ENCODE measurements around the gene S100P. TPM values are rescaled to one million over a fixed set of nuclear protein-coding genes. Genes with fewer than 3 reads are reported as not detected.
A peak's percentile ranks its signal among the peaks of the same experiment; 100 is the strongest.
"Not testable (repeated sequence)": the region's sequence is repeated elsewhere in the genome, so short reads cannot be mapped to it uniquely, and the experiment has no call there.

S100P gene
- total RNA-seq, 2 donors from 2014 or later: 7.3 to 21.9 TPM

DNA sequence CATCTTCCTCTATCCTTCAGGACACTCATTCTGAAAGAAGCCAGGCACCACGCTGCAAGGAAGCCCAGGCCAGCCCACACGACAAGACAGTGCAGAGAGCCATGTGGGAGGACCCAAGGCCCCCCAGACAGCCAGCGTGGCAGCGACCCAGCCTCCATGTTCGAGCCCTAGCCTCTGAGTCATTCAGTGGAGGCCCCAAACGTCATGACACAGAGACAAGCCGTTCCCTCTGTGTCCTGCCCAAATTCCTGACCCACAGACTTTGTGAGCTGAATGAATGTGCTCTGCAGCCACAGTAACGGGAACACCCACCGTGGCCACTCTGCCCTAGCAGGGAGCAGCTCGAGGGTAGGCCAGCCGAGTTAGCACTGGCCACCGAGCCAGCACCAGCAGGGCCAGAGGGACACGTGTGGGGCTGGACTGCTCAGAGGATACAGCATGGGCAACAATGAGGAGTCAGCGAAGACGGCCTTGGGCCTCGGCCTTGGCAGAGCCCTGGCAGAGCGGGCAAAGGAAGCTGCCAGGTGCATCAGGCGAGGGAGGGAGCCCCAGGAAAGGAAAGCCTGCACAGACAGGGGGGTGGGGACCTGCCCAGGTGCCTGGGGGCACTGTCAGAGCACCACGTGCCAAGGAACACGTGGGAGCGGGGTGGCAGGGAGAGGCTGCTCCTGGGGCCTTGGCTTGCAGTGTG lies 30.9 kb downstream of the S100P start:
- intact Hi-C loops (cut with DNase I): loop anchor here (5.0 kb wide), 1 partner anchor 348 kb away; no protein-coding TSS in a partner anchor
- DNase-seq (ENCODE audit: low spot score): no peak
- TF ChIP-seq POLR2A (IDR thresholded peaks at IDR 0.05): no peak
- TF ChIP-seq, protein P1, sequence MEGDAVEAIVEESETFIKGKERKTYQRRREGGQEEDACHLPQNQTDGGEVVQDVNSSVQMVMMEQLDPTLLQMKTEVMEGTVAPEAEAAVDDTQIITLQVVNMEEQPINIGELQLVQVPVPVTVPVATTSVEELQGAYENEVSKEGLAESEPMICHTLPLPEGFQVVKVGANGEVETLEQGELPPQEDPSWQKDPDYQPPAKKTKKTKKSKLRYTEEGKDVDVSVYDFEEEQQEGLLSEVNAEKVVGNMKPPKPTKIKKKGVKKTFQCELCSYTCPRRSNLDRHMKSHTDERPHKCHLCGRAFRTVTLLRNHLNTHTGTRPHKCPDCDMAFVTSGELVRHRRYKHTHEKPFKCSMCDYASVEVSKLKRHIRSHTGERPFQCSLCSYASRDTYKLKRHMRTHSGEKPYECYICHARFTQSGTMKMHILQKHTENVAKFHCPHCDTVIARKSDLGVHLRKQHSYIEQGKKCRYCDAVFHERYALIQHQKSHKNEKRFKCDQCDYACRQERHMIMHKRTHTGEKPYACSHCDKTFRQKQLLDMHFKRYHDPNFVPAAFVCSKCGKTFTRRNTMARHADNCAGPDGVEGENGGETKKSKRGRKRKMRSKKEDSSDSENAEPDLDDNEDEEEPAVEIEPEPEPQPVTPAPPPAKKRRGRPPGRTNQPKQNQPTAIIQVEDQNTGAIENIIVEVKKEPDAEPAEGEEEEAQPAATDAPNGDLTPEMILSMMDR (IDR thresholded peaks at IDR 0.05): no peak
- no peak for TF ChIP-seq POLR2AphosphoS5 (IDR thresholded peaks at IDR 0.05)
- Histone ChIP-seq H3K4me3 (no peak overlapping the region), H3K9me3 (no peaks in the 10 kb centered on the region), H3K27ac (no peak overlapping the region), H3K27me3 (replicated peaks; ENCODE audit: insufficient read depth) (no peaks in the 10 kb centered on the region), H3K4me1 (replicated peaks) (peaks cover 13% of the 10 kb centered on the region), H3K36me3 (no peaks in the 10 kb centered on the region)
- WGBS: 60% methylated on average over 21 of the region's 21 CpGs

DNA sequence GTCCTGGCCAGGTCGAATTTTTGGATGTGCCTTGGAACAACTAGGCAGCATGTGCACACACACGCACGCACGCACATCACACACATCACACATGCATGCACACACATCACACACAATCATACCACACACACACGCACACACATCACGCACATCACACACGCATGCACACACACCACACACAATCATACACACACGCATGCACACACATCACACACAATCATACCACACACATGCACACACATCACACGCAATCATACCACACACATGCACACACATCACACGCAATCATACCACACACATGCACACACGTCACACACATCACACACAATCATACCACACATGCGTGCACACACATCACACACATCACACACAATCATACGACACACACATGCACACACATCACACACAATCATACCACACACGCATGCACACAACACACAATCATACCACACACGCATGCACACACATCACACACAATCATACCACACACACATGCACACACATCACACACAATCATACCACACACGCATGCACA lies 31.8 kb downstream of the S100P start:
- intact Hi-C loops (cut with DNase I); H3K27ac ChIP-seq: not testable (repeated sequence)
- 91% methylated on average over 16 of the region's 16 CpGs for WGBS

DNA sequence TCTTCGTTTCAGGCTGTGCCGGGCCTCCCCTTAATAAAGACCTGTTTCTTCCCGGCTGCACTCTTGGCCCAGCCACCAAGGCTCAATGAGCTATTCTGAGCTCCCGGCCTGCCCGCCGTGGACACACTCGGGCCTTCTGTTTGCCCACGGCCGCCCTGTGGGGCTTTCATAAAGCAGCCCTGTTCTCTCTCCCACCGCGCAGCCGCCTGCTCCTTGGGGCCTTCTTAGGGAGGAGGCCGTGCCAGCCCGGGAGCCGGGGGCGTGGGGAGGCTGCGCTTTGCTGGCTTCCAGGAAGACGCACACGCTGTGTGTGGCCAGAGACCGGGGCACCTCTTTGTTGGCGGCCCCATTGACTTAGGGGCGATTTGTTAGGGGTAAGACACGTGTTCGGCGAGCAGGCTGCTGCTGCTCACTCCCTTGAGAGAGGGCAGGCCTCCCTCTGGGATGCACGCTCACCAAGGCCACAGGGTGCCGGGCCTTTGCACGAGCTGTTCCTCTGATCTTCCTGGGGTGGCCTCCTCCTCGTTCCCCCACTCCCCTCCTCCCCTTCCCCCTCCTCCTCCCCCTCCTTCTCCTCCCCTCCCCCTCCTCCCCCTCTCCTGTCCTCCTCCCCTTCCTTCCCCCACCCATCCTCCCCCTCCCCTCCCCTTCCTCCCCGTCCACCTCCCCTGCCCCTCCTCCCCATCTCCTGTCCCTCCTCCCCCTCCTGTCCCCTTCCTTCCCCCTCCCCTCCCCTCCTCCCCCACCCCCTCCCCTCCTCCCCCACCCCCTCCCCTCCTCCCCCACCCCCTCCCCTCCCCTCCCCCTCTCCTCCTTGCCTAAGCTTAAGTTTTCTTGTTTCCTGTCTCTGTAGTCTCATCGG lies 33.6 kb downstream of the S100P start:
- DNase-seq (ENCODE audit: low spot score): no peak
- TF ChIP-seq POLR2A (IDR thresholded peaks at IDR 0.05): no peak
- TF ChIP-seq, protein P1 (IDR thresholded peaks at IDR 0.05): no peak
- no peak for TF ChIP-seq POLR2AphosphoS5 (IDR thresholded peaks at IDR 0.05)
- Histone ChIP-seq H3K4me3 (no peak overlapping the region), H3K27me3 (replicated peaks; ENCODE audit: insufficient read depth) (no peaks in the 10 kb centered on the region), H3K9me3 (no peaks in the 10 kb centered on the region), H3K27ac (peak overlapping the region in 1 of 2 donors; percentile 36), H3K36me3 (no peaks in the 10 kb centered on the region), H3K4me1 (replicated peaks) (peaks cover 13% of the 10 kb centered on the region)
- intact Hi-C loops (cut with DNase I): no loop called here
- WGBS: 50% methylated on average over 30 of the region's 31 CpGs

More for the DNA sequence above, 31.8 kb downstream of the S100P start:
- peaks cover 13% of the 10 kb centered on the region for H3K4me1 ChIP-seq (replicated peaks)
- H3K36me3 ChIP-seq; DNase-seq (ENCODE audit: low spot score); H3K9me3 ChIP-seq; H3K4me3 ChIP-seq; H3K27me3 ChIP-seq (replicated peaks; ENCODE audit: insufficient read depth): not testable (repeated sequence)

DNA sequence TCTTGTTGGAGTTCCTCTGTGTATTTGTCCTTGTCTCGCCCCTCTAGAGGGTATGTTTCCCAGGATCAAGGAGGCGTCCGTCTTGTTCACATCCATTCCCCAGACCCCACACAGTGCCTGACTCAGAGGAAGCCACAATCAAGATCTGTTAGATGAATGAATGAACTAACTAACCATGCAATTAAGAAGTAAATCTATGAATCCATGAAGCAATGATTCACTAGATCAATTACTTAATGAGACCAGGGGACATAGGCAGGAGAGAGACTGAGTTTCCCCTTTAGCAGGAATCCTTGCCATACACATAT lies 34.2 kb downstream of the S100P start:
- H3K4me1 ChIP-seq (replicated peaks): peaks cover 13% of the 10 kb centered on the region
- H3K4me3 ChIP-seq: no peak overlapping the region
- intact Hi-C loops (cut with DNase I): no loop called here
- H3K9me3 ChIP-seq: no peaks in the 10 kb centered on the region
- no peak for DNase-seq (ENCODE audit: low spot score)
- 87% methylated on average over 3 of the region's 3 CpGs for WGBS
- peak overlapping the region in 1 of 2 donors; percentile 68 for H3K27ac ChIP-seq
- H3K36me3 ChIP-seq: no peaks in the 10 kb centered on the region
- TF ChIP-seq POLR2AphosphoS5 (IDR thresholded peaks at IDR 0.05) (no peak), POLR2A (IDR thresholded peaks at IDR 0.05) (no peak)
- TF ChIP-seq, protein P1 (IDR thresholded peaks at IDR 0.05): no peak
- H3K27me3 ChIP-seq (replicated peaks; ENCODE audit: insufficient read depth): no peaks in the 10 kb centered on the region

DNA sequence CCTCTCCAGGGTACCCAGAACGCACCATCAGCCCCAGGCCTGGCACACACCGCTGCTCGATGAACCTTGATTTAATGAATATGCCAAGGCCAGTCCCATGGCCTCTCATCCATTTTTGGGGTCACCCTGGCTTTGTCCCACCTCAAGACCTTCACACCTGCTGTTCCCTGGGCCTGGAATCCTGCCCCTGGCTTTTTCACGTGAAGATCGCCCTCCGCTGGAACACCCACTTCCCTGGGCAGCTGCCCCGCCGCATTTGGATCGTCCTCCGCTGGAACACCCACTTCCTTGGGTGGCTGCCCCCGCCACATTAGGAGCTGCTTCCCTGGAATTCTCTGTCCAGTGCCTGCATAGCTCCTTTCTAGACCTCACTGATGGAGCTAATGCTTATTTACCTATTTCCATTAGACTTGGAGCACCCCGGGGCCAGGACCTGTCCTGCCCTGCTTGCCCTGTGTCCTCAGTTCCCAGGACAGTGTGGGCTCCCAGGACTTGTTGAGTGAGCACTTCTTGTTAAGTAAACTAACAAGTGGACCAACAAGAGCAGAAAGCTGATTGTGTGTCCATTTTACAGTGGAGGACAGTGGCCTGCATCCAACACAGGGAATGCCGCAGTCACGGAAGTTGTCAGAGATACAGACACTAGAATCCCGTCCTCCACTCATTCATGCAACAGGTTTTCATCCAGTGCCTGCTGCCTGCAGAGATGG lies 34.8 kb downstream of the S100P start:
- H3K36me3 ChIP-seq: no peaks in the 10 kb centered on the region
- 77% methylated on average over 15 of the region's 15 CpGs for WGBS
- no peaks in the 10 kb centered on the region for H3K27me3 ChIP-seq (replicated peaks; ENCODE audit: insufficient read depth)
- peak; percentile 61 for TF ChIP-seq POLR2AphosphoS5 (IDR thresholded peaks at IDR 0.05)
- TF ChIP-seq, protein P1 (IDR thresholded peaks at IDR 0.05): no peak
- no peak overlapping the region for H3K4me3 ChIP-seq
- intact Hi-C loops (cut with DNase I): no loop called here
- peak; percentile 60 for DNase-seq (ENCODE audit: low spot score)
- no peaks in the 10 kb centered on the region for H3K9me3 ChIP-seq
- H3K4me1 ChIP-seq (replicated peaks): peaks cover 13% of the 10 kb centered on the region
- peak overlapping the region; percentile 33 to 68 for H3K27ac ChIP-seq

Data from prostate gland (tissue), 2 donors.